ENCODE results near the gene RAI14.
A peak's percentile ranks its signal among the peaks of the same experiment; 100 is the strongest.

RAI14 gene

GRCh38 chr5:34707451-34708107 is 51.5 kb downstream of the RAI14 start:
- no peak overlapping the region for H3K9ac ChIP-seq (ENCODE audit: low read depth in 1 of 2, low read length in 2 of 2)
- H3K27ac ChIP-seq (ENCODE audit: low read depth in 2 of 2, low read length in 2 of 2), result no peak overlapping the region
- H3K27me3 ChIP-seq (ENCODE audit: control insufficient read depth in 2 of 2, insufficient read depth in 2 of 2, low read length in 2 of 2), result no peaks in the 10 kb centered on the region
- no peaks in the 10 kb centered on the region for H3K9me3 ChIP-seq (ENCODE audit: control insufficient read depth in 2 of 2, low read length in 2 of 2)
- H3K36me3 ChIP-seq (ENCODE audit: control insufficient read depth in 2 of 2, insufficient read depth in 2 of 2, low read length in 2 of 2), result no peaks in the 10 kb centered on the region
- no peaks in the 10 kb centered on the region for H3K4me1 ChIP-seq (ENCODE audit: control insufficient read depth in 2 of 2, insufficient read depth in 2 of 2, low read length in 2 of 2)
- no peak overlapping the region for H3K4me3 ChIP-seq (ENCODE audit: low read length in 2 of 2)

GRCh38 chr5:34708777-34709176 is 52.6 kb downstream of the RAI14 start:
- H3K27me3 ChIP-seq (ENCODE audit: control insufficient read depth in 2 of 2, insufficient read depth in 2 of 2, low read length in 2 of 2), result no peaks in the 10 kb centered on the region
- H3K27ac ChIP-seq (ENCODE audit: low read depth in 2 of 2, low read length in 2 of 2), result no peak overlapping the region
- H3K9me3 ChIP-seq (ENCODE audit: control insufficient read depth in 2 of 2, low read length in 2 of 2), result no peaks in the 10 kb centered on the region
- H3K9ac ChIP-seq (ENCODE audit: low read depth in 1 of 2, low read length in 2 of 2), result no peak overlapping the region
- H3K4me3 ChIP-seq (ENCODE audit: low read length in 2 of 2), result no peak overlapping the region
- no peaks in the 10 kb centered on the region for H3K4me1 ChIP-seq (ENCODE audit: control insufficient read depth in 2 of 2, insufficient read depth in 2 of 2, low read length in 2 of 2)
- H3K36me3 ChIP-seq (ENCODE audit: control insufficient read depth in 2 of 2, insufficient read depth in 2 of 2, low read length in 2 of 2), result no peaks in the 10 kb centered on the region

GRCh38 chr5:34709861-34710673 is 53.9 kb downstream of the RAI14 start:
- H3K36me3 ChIP-seq (ENCODE audit: control insufficient read depth in 2 of 2, insufficient read depth in 2 of 2, low read length in 2 of 2), result no peaks in the 10 kb centered on the region
- no peak overlapping the region for H3K4me3 ChIP-seq (ENCODE audit: low read length in 2 of 2)
- H3K4me1 ChIP-seq (ENCODE audit: control insufficient read depth in 2 of 2, insufficient read depth in 2 of 2, low read length in 2 of 2), result no peaks in the 10 kb centered on the region
- H3K9ac ChIP-seq (ENCODE audit: low read depth in 1 of 2, low read length in 2 of 2), result no peak overlapping the region
- H3K27me3 ChIP-seq (ENCODE audit: control insufficient read depth in 2 of 2, insufficient read depth in 2 of 2, low read length in 2 of 2), result no peaks in the 10 kb centered on the region
- no peaks in the 10 kb centered on the region for H3K9me3 ChIP-seq (ENCODE audit: control insufficient read depth in 2 of 2, low read length in 2 of 2)
- H3K27ac ChIP-seq (ENCODE audit: low read depth in 2 of 2, low read length in 2 of 2), result no peak overlapping the region

- Histone ChIP-seq H3K9me3 (ENCODE audit: control insufficient read depth in 2 of 2, low read length in 2 of 2) (no peaks in the 10 kb centered on the region), H3K36me3 (ENCODE audit: control insufficient read depth in 2 of 2, insufficient read depth in 2 of 2, low read length in 2 of 2) (no peaks in the 10 kb centered on the region), H3K4me3 (ENCODE audit: low read length in 2 of 2) (no peak overlapping the region), H3K27ac (ENCODE audit: low read depth in 2 of 2, low read length in 2 of 2) (no peak overlapping the region), H3K27me3 (ENCODE audit: control insufficient read depth in 2 of 2, insufficient read depth in 2 of 2, low read length in 2 of 2) (no peaks in the 10 kb centered on the region), H3K9ac (ENCODE audit: low read depth in 1 of 2, low read length in 2 of 2) (no peak overlapping the region), H3K4me1 (ENCODE audit: control insufficient read depth in 2 of 2, insufficient read depth in 2 of 2, low read length in 2 of 2) (no peaks in the 10 kb centered on the region)
Observed at GRCh38 chr5:34712565-34712964, 56.4 kb downstream of the RAI14 start.

- Histone ChIP-seq H3K9ac (ENCODE audit: low read depth in 1 of 2, low read length in 2 of 2) (no peak overlapping the region), H3K9me3 (ENCODE audit: control insufficient read depth in 2 of 2, low read length in 2 of 2) (no peaks in the 10 kb centered on the region), H3K4me1 (ENCODE audit: control insufficient read depth in 2 of 2, insufficient read depth in 2 of 2, low read length in 2 of 2) (no peaks in the 10 kb centered on the region), H3K27me3 (ENCODE audit: control insufficient read depth in 2 of 2, insufficient read depth in 2 of 2, low read length in 2 of 2) (no peaks in the 10 kb centered on the region), H3K4me3 (ENCODE audit: low read length in 2 of 2) (no peak overlapping the region), H3K27ac (ENCODE audit: low read depth in 2 of 2, low read length in 2 of 2) (no peak overlapping the region), H3K36me3 (ENCODE audit: control insufficient read depth in 2 of 2, insufficient read depth in 2 of 2, low read length in 2 of 2) (no peaks in the 10 kb centered on the region)
Observed at GRCh38 chr5:34715711-34716110, 59.6 kb downstream of the RAI14 start.

- no peaks in the 10 kb centered on the region for H3K9me3 ChIP-seq (ENCODE audit: control insufficient read depth in 2 of 2, low read length in 2 of 2)
- H3K36me3 ChIP-seq (ENCODE audit: control insufficient read depth in 2 of 2, insufficient read depth in 2 of 2, low read length in 2 of 2), result no peaks in the 10 kb centered on the region
- H3K4me3 ChIP-seq (ENCODE audit: low read length in 2 of 2), result no peak overlapping the region
- H3K9ac ChIP-seq (ENCODE audit: low read depth in 1 of 2, low read length in 2 of 2), result no peak overlapping the region
- no peak overlapping the region for H3K27ac ChIP-seq (ENCODE audit: low read depth in 2 of 2, low read length in 2 of 2)
- H3K4me1 ChIP-seq (ENCODE audit: control insufficient read depth in 2 of 2, insufficient read depth in 2 of 2, low read length in 2 of 2), result no peaks in the 10 kb centered on the region
- no peaks in the 10 kb centered on the region for H3K27me3 ChIP-seq (ENCODE audit: control insufficient read depth in 2 of 2, insufficient read depth in 2 of 2, low read length in 2 of 2)
Observed at GRCh38 chr5:34716986-34717385, 60.9 kb downstream of the RAI14 start.

GRCh38 chr5:34717426-34718327 is 61.5 kb downstream of the RAI14 start:
- Histone ChIP-seq H3K27ac (ENCODE audit: low read depth in 2 of 2, low read length in 2 of 2) (peak overlapping the region in 1 of 2 donors; percentile 18), H3K9me3 (ENCODE audit: control insufficient read depth in 2 of 2, low read length in 2 of 2) (no peaks in the 10 kb centered on the region), H3K36me3 (ENCODE audit: control insufficient read depth in 2 of 2, insufficient read depth in 2 of 2, low read length in 2 of 2) (no peaks in the 10 kb centered on the region), H3K27me3 (ENCODE audit: control insufficient read depth in 2 of 2, insufficient read depth in 2 of 2, low read length in 2 of 2) (no peaks in the 10 kb centered on the region), H3K4me1 (ENCODE audit: control insufficient read depth in 2 of 2, insufficient read depth in 2 of 2, low read length in 2 of 2) (no peaks in the 10 kb centered on the region), H3K4me3 (ENCODE audit: low read length in 2 of 2) (no peak overlapping the region), H3K9ac (ENCODE audit: low read depth in 1 of 2, low read length in 2 of 2) (no peak overlapping the region)

- Histone ChIP-seq H3K27me3 (ENCODE audit: control insufficient read depth in 2 of 2, insufficient read depth in 2 of 2, low read length in 2 of 2) (no peaks in the 10 kb centered on the region), H3K4me1 (ENCODE audit: control insufficient read depth in 2 of 2, insufficient read depth in 2 of 2, low read length in 2 of 2) (no peaks in the 10 kb centered on the region), H3K9ac (ENCODE audit: low read depth in 1 of 2, low read length in 2 of 2) (no peak overlapping the region), H3K4me3 (ENCODE audit: low read length in 2 of 2) (no peak overlapping the region), H3K27ac (ENCODE audit: low read depth in 2 of 2, low read length in 2 of 2) (peak overlapping the region in 1 of 2 donors; percentile 18), H3K36me3 (ENCODE audit: control insufficient read depth in 2 of 2, insufficient read depth in 2 of 2, low read length in 2 of 2) (no peaks in the 10 kb centered on the region), H3K9me3 (ENCODE audit: control insufficient read depth in 2 of 2, low read length in 2 of 2) (no peaks in the 10 kb centered on the region)
Observed at GRCh38 chr5:34718516-34718915, 62.4 kb downstream of the RAI14 start.

GRCh38 chr5:34719029-34719428 is 62.9 kb downstream of the RAI14 start:
- Histone ChIP-seq H3K4me3 (ENCODE audit: low read length in 2 of 2) (no peak overlapping the region), H3K36me3 (ENCODE audit: control insufficient read depth in 2 of 2, insufficient read depth in 2 of 2, low read length in 2 of 2) (no peaks in the 10 kb centered on the region), H3K9me3 (ENCODE audit: control insufficient read depth in 2 of 2, low read length in 2 of 2) (no peaks in the 10 kb centered on the region), H3K9ac (ENCODE audit: low read depth in 1 of 2, low read length in 2 of 2) (no peak overlapping the region), H3K27me3 (ENCODE audit: control insufficient read depth in 2 of 2, insufficient read depth in 2 of 2, low read length in 2 of 2) (no peaks in the 10 kb centered on the region), H3K27ac (ENCODE audit: low read depth in 2 of 2, low read length in 2 of 2) (no peak overlapping the region), H3K4me1 (ENCODE audit: control insufficient read depth in 2 of 2, insufficient read depth in 2 of 2, low read length in 2 of 2) (no peaks in the 10 kb centered on the region)

- no peaks in the 10 kb centered on the region for H3K36me3 ChIP-seq (ENCODE audit: control insufficient read depth in 2 of 2, insufficient read depth in 2 of 2, low read length in 2 of 2)
- no peaks in the 10 kb centered on the region for H3K4me1 ChIP-seq (ENCODE audit: control insufficient read depth in 2 of 2, insufficient read depth in 2 of 2, low read length in 2 of 2)
- no peaks in the 10 kb centered on the region for H3K27me3 ChIP-seq (ENCODE audit: control insufficient read depth in 2 of 2, insufficient read depth in 2 of 2, low read length in 2 of 2)
- no peaks in the 10 kb centered on the region for H3K9me3 ChIP-seq (ENCODE audit: control insufficient read depth in 2 of 2, low read length in 2 of 2)
- no peak overlapping the region for H3K27ac ChIP-seq (ENCODE audit: low read depth in 2 of 2, low read length in 2 of 2)
- H3K4me3 ChIP-seq (ENCODE audit: low read length in 2 of 2), result no peak overlapping the region
- H3K9ac ChIP-seq (ENCODE audit: low read depth in 1 of 2, low read length in 2 of 2), result no peak overlapping the region
Observed at GRCh38 chr5:34721327-34721726, 65.2 kb downstream of the RAI14 start.

All from mucosa of rectum (tissue), 2 donors.